Stimulated activated CD4-positive, alpha-beta T cell treated with anti-CD3 and anti-CD28 coated beads, Interleukin-1b, Interleukin-23, amount 100 ng/mL, for 4 hours (primary cell): ENCODE measurements around the gene MMP1.

Experiments
- DNase-seq, 2 donors: peaks; one replicate each; pipeline ENCODE4 v3.0.0-alpha.2; 2020; ENCODE audit warnings: low read depth in 2 of 2

The MMP1 gene

DNA sequence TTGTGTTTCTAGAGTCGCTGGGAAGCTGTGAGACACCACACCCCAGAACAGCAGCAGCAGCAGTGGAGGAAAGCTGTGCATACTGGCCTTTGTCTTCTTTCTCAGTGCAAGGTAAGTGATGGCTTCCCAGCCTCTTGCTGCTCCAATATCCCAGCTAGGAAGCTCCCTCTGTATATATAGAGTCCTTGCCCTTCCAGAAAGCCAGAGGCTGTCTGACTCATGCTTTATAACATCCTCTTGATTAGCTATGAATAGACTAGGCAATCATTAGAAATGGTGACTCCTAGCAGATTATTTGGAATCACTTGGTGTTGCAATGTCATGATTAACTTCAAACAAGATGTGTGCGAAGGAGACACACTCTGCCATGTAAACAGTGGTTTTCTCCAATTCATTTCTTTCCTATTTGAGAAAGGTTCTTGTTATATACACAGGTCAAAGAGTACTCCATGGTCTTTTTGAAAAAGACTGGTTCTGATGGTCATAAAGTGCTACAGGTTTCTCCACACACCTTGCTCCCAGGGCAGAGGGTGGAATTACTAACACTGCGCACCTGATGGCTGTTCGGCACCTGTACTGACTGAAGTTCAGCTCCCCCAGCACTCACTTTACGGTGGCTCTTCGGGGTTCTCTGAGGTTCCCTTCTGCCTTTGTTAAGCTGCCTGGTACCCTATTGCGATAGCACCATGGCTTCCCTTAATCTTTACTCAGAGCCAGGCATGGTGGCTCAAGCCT, at the start of gene MMP1:
TSS of gene MMP1 (minus strand) at position 149 of the 735 bp plus-strand sequence. CDS start at position 81, 68 bp downstream.
- DNase-seq: no peak

DNA sequence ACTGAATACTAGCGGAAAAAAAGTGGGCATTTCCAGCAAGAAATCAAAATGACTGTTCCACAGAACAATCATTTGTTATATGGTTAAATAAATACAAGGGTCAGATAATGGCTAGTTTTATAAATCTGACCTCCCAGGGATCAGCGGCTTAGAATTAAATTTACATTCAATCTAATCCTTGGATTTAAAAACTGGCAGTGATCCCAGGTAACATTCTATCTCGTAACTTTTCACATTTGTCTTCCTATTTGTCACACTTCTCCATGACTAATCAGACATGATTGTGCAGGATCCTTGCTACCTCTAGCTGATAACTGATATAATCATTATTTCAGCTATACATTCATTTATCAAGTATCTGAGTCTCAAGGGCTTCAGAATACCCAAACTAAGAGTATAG, 48.3 kb upstream of the MMP1 start:
- no peak for DNase-seq

DNA sequence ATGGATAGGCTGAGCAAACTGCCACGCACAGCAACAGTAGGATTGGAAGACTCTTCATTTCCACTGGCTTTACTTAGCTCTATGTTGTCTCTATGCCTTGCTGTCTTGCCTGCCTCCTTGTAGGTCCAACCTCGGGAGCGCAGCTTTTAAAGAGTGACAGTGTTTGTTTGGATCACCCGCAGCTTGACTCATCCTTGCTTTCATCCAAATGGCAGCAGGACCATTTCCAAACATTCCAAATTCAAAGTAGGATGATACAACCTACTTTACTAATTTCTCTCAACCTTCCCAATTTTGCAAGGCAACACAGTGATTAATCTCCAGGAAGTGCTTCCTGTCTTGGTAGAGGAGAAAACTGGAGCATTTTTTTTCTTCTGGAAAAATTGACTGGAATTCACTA, 45.5 kb upstream of the MMP1 start, which contains the start of gene MMP3:
TSS of gene MMP3 (minus strand) at position 121 of the 400 bp plus-strand sequence. CDS start at position 58, 63 bp downstream.
- no peak for DNase-seq

DNA sequence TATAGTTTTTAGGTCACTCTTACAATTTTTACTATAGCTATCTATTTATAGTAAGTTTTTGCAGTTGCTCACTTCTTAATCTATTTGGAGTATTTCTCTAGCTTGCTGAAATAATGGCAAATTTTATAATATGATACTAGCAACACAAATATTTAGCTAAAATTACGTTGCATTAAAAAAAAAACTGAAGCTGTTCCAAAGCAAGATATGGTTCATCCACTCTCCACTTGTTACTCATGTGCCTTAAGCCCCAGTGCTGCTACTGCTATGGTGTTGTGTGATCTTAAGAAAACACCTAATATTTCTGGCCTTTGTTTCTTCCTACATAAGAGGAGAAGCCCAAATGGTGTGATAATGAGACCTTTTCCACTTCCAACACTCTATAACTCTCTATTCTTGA, 45.0 kb upstream of the MMP1 start:
- no peak for DNase-seq

DNA sequence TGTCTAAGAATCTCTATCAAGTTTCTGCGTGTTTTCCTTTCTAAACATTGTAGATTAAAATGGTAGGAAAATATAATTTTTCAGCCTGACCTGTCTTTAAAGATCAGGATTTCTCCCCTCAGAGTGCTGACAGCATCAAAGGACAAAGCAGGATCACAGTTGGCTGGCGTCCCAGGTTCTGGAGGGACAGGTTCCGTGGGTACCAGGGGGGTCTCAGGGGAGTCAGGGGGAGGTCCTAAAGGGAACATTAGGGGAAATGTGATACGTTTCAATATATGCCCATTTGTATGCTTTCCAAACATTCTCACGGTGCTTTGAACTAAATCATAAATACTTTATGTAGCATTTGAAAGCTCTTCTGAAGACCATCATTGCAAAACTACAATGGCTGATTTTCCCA, 42.1 kb upstream of the MMP1 start:
- no peak for DNase-seq

DNA sequence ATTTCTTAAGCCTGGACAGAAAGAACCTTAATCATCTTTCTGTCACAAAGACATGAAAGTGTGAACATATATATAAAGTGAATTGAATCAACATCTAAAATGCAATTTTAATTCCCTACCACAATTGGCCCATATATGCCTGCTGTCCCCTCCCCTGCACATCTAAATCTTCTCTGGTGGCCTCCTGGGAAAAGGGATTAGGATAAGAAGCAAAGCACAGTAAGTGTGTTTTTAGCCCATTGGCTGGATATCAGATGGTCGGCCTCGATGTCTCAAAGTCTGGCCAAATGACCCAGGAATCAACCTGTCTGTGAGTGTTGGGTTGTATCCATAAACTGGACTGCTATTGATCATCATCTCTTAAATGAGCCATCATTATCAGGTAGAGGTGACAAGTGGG, 39.7 kb upstream of the MMP1 start:
- DNase-seq: no peak

DNA sequence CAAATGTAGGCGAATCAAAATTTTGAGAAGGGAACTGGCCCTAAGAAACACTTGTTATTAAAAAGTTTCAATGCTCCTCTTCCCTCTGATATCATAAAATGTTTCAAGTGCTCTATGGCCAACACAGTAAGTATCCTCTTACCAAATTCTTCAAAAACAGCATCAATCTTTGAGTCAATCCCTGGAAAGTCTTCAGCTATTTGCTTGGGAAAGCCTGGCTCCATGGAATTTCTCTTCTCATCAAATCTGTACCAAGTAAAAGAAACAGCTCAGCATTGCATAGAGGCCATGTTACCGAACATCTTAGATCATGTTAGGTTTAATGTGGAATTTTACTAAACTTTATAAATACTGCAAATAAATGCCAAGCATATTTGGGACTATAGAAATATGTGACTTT, 39.2 kb upstream of the MMP1 start:
- DNase-seq: no peak

DNA sequence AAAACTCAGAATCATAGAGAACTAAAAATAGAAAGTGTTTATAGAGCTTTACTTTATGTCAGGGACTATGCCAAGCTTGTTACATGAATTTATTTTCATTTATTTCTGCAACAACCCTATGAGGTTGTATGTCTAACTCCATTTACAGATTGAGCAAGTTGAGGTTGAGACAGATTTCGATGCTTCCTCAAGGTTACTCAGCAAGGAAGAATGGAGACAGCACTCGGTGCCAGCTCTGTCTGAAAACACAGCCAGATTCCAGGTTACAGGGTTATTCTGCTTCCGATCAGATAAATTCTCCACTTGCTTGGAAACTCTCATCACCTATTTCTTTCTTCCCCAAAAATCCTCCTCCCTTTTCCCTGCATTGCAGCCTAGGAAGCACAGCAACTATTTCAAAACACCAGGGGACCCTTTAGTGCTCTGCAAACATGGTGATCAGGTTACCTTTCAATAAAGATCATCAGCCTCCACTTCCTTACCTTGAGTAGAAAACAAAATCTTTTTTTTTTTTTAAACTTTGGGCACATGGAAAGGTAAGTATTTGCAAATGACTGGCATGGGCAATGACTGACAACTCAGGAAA, 38.4 kb upstream of the MMP1 start:
- DNase-seq: no peak

DNA sequence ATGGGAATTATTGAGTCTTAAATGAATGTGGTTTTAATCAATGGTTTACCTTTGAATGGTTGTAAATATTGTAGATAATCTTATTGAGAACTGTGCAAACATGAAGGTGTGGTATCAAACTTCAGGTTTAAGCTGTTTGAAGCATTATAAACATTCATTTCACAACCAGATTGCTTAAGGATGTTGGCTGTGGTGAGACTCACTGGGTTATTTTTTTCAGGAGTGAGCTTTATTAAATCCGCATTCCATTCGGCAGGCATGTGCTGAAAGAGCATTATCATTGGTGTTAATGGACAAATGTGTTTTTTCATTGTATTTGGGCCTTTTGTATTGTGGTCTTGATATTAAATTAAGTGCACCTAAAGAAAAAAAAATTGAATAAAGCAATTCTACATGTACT, 35.8 kb upstream of the MMP1 start:
- DNase-seq: no peak

DNA sequence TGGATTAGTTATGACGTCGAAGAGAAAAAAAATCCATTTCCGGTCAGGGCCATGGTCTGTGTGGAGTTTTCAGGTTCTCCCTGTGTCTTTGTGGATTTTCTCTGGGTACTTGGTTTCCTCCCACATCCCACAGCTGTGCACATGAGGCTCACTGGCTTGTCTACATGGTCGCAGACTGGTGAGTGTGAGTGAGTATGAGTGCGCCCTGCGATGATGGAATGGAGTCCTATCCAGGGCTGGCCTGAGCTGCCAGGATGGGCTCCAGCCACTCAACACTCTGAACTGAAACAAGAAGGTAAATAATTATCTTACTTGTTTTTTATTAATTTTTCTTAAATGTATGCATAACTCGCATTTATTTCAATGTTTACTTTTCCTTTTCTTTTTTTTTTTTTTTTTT, 34.7 kb upstream of the MMP1 start:
- DNase-seq: no peak

DNA sequence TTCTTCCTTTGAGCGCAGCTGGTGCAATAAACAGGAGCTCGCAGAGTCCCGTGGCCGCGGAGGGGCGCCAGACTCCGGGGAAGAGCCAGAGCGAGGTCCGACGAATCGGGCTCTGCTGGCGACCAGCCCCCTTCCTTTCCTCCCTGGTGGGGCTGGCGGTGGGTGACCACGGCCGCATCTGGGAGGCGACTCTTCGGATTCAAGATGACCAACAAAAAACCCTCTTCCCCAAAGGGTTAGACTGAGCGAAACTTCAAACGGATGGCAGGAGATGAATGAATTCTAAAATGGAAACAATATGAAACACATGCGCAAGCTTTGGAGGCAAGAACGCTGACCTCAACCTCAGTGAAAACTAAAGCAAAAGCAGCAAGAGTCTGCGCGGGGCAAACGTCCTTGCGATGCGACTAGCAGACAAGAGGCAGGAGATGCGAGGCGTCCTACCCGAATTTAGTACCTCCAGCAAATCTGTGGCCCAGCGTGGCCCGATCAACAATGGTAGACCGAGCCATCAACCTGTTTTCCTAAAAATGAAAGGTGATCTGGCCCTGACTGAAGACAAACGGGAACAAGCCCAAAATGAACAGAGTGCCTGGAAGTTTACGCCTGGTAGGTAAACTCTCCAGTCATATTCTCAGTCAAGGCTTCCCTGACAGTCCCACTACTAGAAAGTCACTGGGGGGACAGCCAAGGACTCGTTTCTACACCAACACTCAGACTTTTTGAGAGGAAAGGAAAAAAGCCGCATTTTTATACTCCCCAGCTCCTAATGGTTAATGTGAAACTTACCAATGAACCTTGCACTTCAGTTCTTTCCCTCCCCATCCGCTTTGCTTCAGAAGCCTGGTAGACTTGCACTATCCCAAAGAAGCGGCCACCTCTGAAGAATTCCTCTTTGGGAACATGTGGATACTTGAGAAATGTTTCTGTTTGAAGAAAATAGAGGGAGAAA, 33.8 kb upstream of the MMP1 start:
- DNase-seq: no peak

DNA sequence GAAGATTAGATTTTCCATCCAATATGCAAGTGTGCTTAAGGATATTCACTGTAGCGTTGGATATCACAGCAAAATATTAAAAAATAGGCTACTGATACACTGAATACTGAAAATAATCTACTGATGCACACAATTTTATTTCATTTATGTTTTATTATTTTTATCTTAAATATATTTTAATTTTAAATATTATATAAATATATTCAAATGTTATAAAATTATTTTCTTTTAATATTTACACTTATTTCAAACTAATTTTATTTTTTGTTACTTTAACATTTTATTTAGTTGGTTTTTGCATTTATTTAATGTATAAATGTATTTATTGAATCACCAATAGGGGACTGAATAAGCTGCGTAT, 33.1 kb upstream of the MMP1 start:
- no peak for DNase-seq

DNA sequence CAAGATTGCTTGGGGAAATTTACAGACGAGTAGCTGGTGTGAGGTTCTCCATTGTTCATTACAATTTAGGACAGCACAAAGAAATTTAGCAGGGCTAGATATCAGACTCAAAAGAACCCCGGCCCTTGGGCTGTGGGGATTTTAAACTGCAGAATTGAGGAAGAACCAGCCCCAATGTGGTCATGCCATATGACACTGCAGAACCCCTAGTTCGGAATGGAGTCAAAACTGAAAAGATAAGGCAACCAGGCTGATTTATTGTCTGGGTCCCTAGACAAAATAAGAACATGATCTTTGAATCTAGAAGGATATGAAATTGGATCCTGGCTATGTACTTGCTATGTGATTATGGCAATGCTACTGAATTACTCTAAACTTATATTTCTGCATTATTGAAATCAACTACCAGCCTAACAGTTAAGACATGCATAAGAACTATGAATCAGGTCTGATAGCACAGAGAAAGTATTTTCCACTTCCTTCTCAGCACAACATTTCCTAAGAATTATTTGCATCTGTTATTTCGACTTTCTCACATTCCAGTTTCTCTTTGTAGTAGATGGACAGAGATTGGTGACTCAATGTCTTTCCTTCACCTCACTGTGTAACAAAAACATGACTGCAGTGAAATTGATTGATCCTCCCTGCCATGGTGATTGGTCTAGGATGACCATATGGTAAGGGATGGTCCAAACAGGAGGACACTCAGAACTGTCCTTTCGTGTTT, 32.2 kb upstream of the MMP1 start:
- no peak for DNase-seq

DNA sequence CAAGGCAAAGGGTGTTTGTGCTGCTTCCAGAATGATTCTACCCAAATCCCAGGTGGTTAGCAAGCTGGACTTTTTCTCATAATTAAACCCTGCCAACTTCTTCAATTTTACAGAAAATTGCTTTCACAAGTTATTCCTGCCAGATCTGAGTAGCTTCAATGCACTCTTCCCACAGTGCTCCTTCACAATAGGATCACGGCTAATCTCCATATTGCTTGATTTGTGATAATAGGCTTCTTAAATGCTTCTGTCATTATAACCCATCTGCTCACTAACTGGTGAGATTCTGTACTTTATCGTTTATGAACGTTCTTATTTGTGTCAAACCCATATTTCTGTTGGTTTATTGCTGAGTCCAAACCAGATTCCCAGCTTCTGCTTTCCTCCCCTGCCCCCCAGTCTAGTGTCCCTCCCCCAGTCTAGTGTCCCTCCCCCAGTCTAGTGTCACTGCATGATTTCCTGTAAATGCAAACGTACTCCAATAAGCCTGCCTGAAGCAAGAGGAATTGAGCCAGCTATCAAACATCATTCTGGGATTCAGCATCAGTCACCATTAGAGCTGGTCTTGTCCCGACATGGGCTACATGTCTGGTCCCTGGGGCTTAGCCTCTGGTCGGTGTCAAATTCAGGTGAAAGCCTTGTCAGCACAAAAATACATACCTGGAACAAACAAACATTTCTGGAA, 31.5 kb upstream of the MMP1 start:
- no peak for DNase-seq

DNA sequence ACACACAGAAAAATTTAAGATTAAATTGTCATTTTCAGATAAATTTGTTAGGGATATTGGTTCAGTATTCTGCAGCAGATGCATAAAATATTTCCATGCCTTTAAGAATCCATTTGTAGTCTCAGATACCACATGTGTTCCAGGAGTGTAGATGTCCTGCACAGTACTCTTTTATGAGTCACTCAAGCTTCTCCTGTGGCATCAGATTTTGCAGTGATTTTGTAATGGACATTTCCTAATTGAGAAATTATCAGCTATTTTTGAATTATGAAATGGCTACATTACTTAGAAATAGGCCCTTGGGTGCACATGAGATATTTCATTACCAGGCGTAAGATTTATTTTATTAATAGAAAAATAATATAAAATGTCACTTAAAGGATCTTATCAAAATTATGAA, 26.6 kb upstream of the MMP1 start:
- no peak for DNase-seq

DNA sequence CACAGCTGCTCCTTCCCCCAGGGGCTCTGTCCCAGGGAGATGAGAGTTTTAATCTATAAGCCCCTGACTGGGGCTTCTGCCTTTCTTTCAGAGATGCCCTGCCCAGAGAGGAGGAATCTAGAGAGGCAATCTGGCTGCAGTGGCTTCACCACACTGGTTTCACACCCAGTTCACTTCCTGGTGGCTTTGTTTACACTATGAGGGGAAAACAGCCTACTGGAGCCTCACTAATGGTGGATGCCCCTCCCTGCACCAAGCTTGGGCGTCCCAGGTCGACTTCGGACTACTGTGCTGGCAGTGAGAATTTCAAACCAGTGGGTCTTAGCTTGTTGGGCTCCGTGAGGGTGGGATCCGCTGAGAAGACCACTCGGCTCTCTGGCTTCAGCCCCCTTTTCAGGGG, 21.5 kb upstream of the MMP1 start:
- no peak for DNase-seq

DNA sequence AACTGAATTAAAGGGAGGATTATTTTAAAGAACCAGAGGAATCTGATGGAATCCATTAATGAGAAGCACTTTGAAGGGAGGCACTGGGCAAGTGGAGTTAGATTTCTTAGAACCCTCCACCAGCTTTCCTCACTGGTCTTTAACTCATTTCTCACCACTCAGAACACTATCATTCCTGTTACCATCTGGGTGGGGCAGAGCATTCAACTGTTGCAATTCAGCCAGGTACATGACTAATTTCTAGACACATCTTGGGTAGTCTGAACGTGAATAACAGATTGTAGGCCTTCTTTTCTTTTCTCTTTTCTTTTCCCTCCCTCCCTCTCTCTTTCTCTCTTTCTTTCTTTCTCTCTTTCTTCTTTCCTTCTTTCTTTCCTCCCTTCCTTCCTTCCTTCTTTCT, 15.5 kb upstream of the MMP1 start:
- DNase-seq: no peak

DNA sequence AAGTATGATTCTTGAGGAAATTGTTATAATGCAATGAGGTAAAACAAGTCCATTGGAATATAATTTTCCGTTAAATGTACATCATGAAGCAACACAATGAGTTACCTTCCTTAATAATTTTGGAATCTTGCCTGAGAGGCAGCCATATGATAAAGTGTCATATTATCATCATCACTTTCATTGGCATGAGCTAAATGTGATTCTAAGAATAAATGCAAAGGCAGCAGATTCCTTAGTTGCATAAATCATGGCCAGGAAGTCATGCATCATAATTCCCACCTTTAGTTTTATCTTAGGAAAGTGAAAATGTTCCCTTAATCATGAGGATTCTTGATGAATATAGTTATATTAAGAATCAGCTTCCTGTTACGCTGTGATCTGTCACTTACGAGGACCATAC, 14.2 kb upstream of the MMP1 start:
- DNase-seq: no peak

DNA sequence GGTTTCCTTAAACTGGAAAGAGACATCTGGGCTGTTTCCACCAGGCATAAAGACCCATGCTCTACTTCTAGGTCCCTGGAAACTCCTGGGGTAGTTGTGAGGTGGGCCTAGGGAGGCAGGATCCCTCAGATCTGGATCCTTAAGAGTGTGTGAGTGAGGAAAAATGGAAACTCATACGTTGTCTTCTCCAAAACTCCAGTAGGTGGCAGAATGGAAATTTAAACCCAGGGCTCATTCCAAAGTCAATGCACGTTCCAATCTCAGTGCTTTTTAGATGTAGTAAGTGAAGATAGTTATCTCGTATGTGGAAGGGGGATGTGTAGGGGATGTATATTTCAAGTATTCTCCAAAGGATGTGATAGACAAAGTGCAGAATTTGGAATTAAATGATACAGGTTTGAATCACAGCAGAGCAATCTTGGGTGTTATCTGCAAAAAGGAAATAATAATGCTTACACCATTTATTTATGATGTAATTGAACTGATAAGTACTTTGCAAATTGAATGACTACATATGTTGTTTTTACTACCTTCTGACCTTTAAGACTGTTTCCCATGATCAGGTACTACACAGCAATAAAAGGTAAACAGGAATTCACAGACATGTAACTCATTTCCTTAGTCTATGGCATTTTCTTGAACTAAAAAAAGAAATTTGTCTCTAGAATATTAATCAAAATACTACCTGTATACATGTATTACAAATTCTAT, 13.1 kb upstream of the MMP1 start:
- no peak for DNase-seq

DNA sequence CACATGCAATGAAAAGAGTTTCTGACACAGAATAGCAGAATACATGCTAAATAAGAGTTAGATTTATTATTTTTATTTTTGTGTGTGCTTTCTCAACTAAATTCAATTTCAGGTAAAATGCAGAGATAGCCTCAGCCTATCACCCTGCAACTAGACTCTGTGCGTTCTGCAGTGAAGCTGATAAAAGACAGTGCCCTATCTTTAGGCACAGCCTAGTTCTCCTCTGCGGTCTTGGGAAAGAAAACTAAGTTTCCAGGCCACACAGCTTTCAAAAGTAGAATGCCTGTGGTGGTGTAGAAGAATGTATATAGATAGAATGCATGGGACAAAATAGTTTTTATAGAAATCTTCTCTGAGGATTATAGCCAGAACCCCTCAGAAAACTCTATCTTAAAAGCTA, 12.0 kb upstream of the MMP1 start:
- DNase-seq: no peak

DNA sequence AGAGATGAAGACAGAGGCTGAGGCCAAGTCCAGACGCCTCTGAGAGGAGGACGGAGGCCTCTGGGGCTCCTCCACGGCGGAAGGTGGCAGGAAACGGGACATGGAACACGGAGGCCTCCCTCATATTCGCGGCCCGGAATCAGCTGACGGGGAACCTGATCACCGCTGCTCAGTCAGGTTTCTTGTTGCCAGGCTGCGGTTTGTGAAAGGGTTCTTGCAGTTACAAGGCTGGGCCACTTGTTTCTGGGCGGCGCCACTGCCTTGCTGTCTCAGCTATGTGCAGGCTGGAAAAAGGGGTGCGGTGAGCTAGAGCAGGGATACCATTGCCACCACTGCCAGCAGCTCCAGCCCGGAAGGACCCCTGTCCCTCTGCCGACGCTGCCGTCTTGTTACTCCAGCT, 10.0 kb upstream of the MMP1 start:
- DNase-seq: no peak
